Prostate gland (tissue), 2 donors: ENCODE measurements around the gene SGK1. TPM values are rescaled to one million over a fixed set of nuclear protein-coding genes. Genes with fewer than 3 reads are reported as not detected.

Experiments used
- DNase-seq: peaks from one replicate; pipeline ENCODE4 v3.0.0-alpha.2; 2019; ENCODE audit warnings: low spot score
- H3K27ac ChIP-seq, 2 donors: fragments of 200-600 bp; sonication (generic); 2 replicates each; pipeline ENCODE4 v1.5.1; 2017 to 2019
- H3K27me3 ChIP-seq: fragments of 200-600 bp; sonication (generic); replicated peaks from 2 replicates; pipeline ENCODE4 v1.5.1; 2019; ENCODE audit not compliant: insufficient read depth
- H3K36me3 ChIP-seq, 2 donors: fragments of 200-600 bp; sonication (generic); 1 replicate in 1 of 2; 2 replicates in 1 of 2; pipeline versions ENCODE4 v1.5.1 to v1.8.1; 2017 to 2019
- H3K4me1 ChIP-seq: fragments of 200-600 bp; sonication (generic); replicated peaks from 2 replicates; pipeline ENCODE4 v1.5.1; 2019
- H3K4me3 ChIP-seq, 2 donors: fragments of 200-600 bp; sonication (generic); 2 replicates each; pipeline ENCODE4 v1.5.1; 2017 to 2019
- H3K9me3 ChIP-seq: fragments of 200-600 bp; sonication (generic); 2 replicates; pipeline ENCODE4 v1.5.1; 2017
- POLR2A ChIP-seq: fragments of 450-650 bp; IDR thresholded peaks from one replicate; pipeline ENCODE4 v1.6.1; 2016; ENCODE audit warnings: antibody characterized with exemption, mild to moderate bottlenecking
- POLR2AphosphoS5 ChIP-seq: sonication (generic); formaldehyde crosslinking; IDR thresholded peaks from one replicate; pipeline ENCODE4 v1.6.1; 2017; ENCODE audit warnings: antibody characterized with exemption
- WGBS: methylation state at CpG from one replicate; pipeline ENCODE4 v1.1.5; 2018; 5-methylcytosine and 5-hydroxymethylcytosine counted together
- intact Hi-C: fragments of 100-400 bp; cut with DNase I; formaldehyde crosslinking; loops from one replicate; pipeline ENCODE4 v1.14.2; 2022
- small RNA-seq, 2 donors: library from RNA; depleted of rRNA; stranded (forward); fragments of <200 nt; gene quantifications; one replicate each; pipeline ENCODE3, GENCODE V24; 2016
- total RNA-seq, 2 donors: library from RNA; depleted of rRNA; stranded (reverse); fragments of >200 nt; gene quantifications; one replicate each; pipeline ENCODE4 v1.1.0, GENCODE V29; 2016
- TF ChIP-seq, protein P1 (sequence below), 4 experiments: fragments of 200-600 bp in 2 of 4; fragments of 450-650 bp in 2 of 4; sonication (generic) in 2 of 4; IDR thresholded peaks; 1 replicate in 3 of 4; 2 replicates in 1 of 4; pipeline ENCODE4 v1.5.1; 2016 to 2019; ENCODE audit warnings: antibody characterized with exemption in 4 of 4, mild to moderate bottlenecking in 2 of 4, moderate library complexity in 2 of 4

SGK1 gene
- total RNA-seq, 2 donors from 2014 or later: 243 to 260 TPM

DNA sequence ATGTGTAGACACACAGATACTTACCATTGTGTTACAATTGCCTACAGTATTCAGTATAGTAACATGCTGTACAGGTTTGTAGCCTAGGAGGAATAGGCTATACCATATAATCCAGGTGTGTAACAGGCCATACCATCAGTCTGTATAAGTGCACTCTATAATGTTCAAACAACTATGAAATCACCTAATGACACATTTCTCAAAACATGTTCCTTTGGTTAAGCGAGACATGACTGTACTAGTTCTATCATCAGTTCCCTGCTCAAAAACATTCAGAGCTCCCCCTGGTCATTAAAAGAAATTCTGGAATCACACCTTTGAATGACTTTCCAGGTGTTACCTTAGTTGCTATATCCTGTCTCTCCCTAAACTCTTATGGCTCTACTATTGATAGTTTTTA, 195.1 kb downstream of the SGK1 start:
- Histone ChIP-seq H3K4me3 (no peak overlapping the region), H3K9me3 (no peaks in the 10 kb centered on the region), H3K27me3 (no peaks in the 10 kb centered on the region), H3K4me1 (no peaks in the 10 kb centered on the region), H3K27ac (no peak overlapping the region), H3K36me3 (no peaks in the 10 kb centered on the region)
- 93% methylated on average over 1 of the region's 1 CpG for whole genome bisulfite sequencing
- intact Hi-C loops: no loop called here
- TF ChIP-seq, protein P1, sequence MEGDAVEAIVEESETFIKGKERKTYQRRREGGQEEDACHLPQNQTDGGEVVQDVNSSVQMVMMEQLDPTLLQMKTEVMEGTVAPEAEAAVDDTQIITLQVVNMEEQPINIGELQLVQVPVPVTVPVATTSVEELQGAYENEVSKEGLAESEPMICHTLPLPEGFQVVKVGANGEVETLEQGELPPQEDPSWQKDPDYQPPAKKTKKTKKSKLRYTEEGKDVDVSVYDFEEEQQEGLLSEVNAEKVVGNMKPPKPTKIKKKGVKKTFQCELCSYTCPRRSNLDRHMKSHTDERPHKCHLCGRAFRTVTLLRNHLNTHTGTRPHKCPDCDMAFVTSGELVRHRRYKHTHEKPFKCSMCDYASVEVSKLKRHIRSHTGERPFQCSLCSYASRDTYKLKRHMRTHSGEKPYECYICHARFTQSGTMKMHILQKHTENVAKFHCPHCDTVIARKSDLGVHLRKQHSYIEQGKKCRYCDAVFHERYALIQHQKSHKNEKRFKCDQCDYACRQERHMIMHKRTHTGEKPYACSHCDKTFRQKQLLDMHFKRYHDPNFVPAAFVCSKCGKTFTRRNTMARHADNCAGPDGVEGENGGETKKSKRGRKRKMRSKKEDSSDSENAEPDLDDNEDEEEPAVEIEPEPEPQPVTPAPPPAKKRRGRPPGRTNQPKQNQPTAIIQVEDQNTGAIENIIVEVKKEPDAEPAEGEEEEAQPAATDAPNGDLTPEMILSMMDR (IDR thresholded peaks at IDR 0.05): no peak
- TF ChIP-seq POLR2AphosphoS5: no peak
- no peak for TF ChIP-seq POLR2A
- DNase-seq: no peak

GRCh38 chr6:134119486-134119885, 198.4 kb downstream of the SGK1 start:
- DNase-seq: no peak
- intact Hi-C loops: no loop called here
- no peak overlapping the region for H3K27ac ChIP-seq
- no peaks in the 10 kb centered on the region for H3K4me1 ChIP-seq
- H3K27me3 ChIP-seq: no peaks in the 10 kb centered on the region
- no peaks in the 10 kb centered on the region for H3K9me3 ChIP-seq
- no peak for TF ChIP-seq POLR2AphosphoS5
- TF ChIP-seq, protein P1 (IDR thresholded peaks at IDR 0.05): no peak
- no peak for TF ChIP-seq POLR2A
- no peaks in the 10 kb centered on the region for H3K36me3 ChIP-seq
- no peak overlapping the region for H3K4me3 ChIP-seq

Small RNA genes within 50 kb of the gene (small RNA-seq; reads per million reads assigned to genes)
- 0 reads per million in 2 donors for gene RF00019
- 0 to 0.20 reads per million in 2 donors for gene RN7SL408P
- gene RNA5SP218: 17.9 to 72.6 reads per million in 2 donors
- 0 reads per million in 2 donors for gene RPS29P32
